IMR-90 (cell line): Measurements from ENCODE around the gene SPTLC2.

ENCODE experiments used
- FOS ChIP-seq: fragments of 150-350 bp; IDR thresholded peaks from 2 replicates; pipeline ENCODE4 v1.6.1; 2016; ENCODE audit warnings: low read depth, low read length
- TF ChIP-seq, protein P1 (sequence below): conservative IDR thresholded peaks from 2 replicates; pipeline ENCODE4 v1.5.1; 2012; ENCODE audit warnings: mild to moderate bottlenecking, low read depth, low read length, improper control_type of control experiment

DNA sequence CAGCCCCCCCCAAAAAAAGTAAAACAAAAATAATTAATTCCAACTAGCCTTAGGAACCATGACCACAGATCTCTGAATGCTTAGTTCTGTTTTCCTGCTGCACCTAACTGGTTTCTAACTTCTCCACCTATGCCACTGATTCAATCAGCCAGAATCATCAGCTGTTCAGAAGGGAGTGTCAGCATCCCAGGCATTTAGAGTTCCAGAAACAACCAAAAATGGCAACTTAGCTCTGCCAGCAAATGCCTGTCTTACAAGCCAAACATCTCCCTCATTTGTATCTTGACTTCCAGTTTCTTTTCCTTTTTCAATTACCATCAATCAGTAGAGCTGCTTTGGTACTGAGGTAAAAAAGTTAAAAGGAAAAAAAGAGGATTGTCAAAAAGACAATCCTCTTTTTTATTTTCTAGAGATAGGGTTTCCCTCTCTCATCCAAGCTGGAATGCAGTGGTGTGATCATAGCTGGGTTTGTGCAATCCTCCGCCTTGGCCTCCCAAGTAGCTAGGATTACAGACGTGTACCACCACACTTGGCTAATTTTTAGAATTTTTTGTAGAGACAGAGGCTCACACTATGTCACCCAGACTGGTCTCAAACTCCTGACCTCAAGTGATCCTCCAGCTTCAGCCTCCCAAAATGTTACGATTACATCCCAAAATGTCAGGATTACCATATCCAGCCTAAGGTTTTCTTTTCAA is 72.7 kb downstream of the SPTLC2 start:
- TF ChIP-seq FOS = no peak
- TF ChIP-seq, protein P1, sequence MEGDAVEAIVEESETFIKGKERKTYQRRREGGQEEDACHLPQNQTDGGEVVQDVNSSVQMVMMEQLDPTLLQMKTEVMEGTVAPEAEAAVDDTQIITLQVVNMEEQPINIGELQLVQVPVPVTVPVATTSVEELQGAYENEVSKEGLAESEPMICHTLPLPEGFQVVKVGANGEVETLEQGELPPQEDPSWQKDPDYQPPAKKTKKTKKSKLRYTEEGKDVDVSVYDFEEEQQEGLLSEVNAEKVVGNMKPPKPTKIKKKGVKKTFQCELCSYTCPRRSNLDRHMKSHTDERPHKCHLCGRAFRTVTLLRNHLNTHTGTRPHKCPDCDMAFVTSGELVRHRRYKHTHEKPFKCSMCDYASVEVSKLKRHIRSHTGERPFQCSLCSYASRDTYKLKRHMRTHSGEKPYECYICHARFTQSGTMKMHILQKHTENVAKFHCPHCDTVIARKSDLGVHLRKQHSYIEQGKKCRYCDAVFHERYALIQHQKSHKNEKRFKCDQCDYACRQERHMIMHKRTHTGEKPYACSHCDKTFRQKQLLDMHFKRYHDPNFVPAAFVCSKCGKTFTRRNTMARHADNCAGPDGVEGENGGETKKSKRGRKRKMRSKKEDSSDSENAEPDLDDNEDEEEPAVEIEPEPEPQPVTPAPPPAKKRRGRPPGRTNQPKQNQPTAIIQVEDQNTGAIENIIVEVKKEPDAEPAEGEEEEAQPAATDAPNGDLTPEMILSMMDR = no peak
